Measurements from ENCODE around the gene NTM. TPM values are rescaled to one million over a fixed set of nuclear protein-coding genes. Genes with fewer than 3 reads are reported as not detected.

Gene NTM
- total RNA-seq, 1 experiment from 2014 or later: 9.9 TPM

DNA sequence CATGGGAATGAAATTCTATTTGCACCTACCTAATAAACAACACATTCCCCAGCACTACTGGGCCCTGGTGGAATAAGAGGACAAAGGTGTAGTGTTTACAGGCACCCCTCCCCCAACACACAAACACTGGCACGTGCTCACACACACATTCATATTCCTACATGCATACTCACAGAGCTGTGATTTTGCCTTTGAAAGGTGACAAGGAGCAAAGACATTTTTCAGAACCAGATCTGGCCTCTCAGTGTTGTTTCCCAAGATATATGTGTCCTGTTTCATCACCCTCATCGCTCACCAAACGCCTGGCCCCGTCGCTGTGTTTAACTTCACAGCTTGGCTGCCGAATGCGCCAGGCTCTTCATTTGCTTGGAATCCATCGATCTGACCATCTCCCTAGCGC, 292.6 kb downstream of the NTM start:
- Histone ChIP-seq H3K23me2 (ENCODE audit: insufficient read length, low read depth, low read length, poor library complexity, severe bottlenecking) (no peaks in the 10 kb centered on the region), H2BK5ac (ENCODE audit: insufficient read length, low read length) (no peak overlapping the region), H3K56ac (ENCODE audit: insufficient read length, low read depth, low read length) (no peak overlapping the region), H3K9ac (ENCODE audit: extremely low read depth, insufficient read length, low read length) (no peak overlapping the region), H4K91ac (ENCODE audit: insufficient read length, low read depth, low read length) (no peak overlapping the region), H3T11ph (ENCODE audit: low read length) (no peak overlapping the region), H3K27me3 (ENCODE audit: insufficient read depth, low read length) (no peaks in the 10 kb centered on the region), H3K79me1 (ENCODE audit: insufficient read depth, low read depth, low read length, poor library complexity, severe bottlenecking) (no peaks in the 10 kb centered on the region), H2BK12ac (ENCODE audit: insufficient read length, low read depth, low read length) (no peak overlapping the region), H3K23ac (ENCODE audit: insufficient read length, low read depth, low read length) (no peak overlapping the region), H3K18ac (ENCODE audit: insufficient read length, low read depth, low read length) (peak overlapping the region; percentile 74), H3K9me3 (ENCODE audit: control insufficient read depth, low read depth, low read length) (no peaks in the 10 kb centered on the region), H2AK5ac (ENCODE audit: insufficient read length, low read length) (no peak overlapping the region), H4K5ac (ENCODE audit: insufficient read length, low read depth, low read length) (no peak overlapping the region), H2BK15ac (ENCODE audit: low read depth, low read length) (no peak overlapping the region), H3K79me2 (ENCODE audit: insufficient read depth, low read length) (no peaks in the 10 kb centered on the region), H2BK120ac (ENCODE audit: low read depth, low read length, poor library complexity, severe bottlenecking) (no peak overlapping the region), H4K20me1 (ENCODE audit: control insufficient read depth, insufficient read depth, insufficient read length) (no peaks in the 10 kb centered on the region), H3K4me2 (ENCODE audit: insufficient read depth, insufficient read length, low read length) (no peak overlapping the region), H3K14ac (ENCODE audit: insufficient read depth, low read length) (peak overlapping the region; percentile 31; the same call in 1 of the 2 replicates), H3K27ac (ENCODE audit: insufficient read length, low read depth, low read length) (no peak overlapping the region), H4K8ac (replicated peaks; ENCODE audit: insufficient read length, low read depth, low read length) (no peak overlapping the region), H3K4me1 (ENCODE audit: insufficient read depth, low read length) (peaks cover 21% of the 10 kb centered on the region; the same call in 1 of the 2 replicates), H3K4ac (ENCODE audit: low read depth, low read length) (no peak overlapping the region), H2BK20ac (ENCODE audit: low read depth, low read length, poor library complexity, severe bottlenecking) (no peak overlapping the region), H2AFZ (ENCODE audit: low read length) (no peak overlapping the region)
- no peak for DNase-seq
- Mint-ChIP-seq H3K9me3 (no peaks in the 10 kb centered on the region; a peak in 1 of 5 replicates), H3K4me3 (no peak overlapping the region), H3K36me3 (ENCODE audit: insufficient read depth in 1 of 3, low read depth in 3 of 3) (no peaks in the 10 kb centered on the region), H3K4me1 (peaks cover 36 to 49% of the 10 kb centered on the region in 2 experiments), H3K27me3 (ENCODE audit: low read depth) (peaks cover 2% of the 10 kb centered on the region), H3K27ac (peak overlapping the region in 2 of 3 experiments; percentile 5 to 58; a peak in 1 of 7 replicates)
- WGBS (ENCODE audit: extremely low coverage, insufficient read length, low lambda C conversion rate): no CpG with 5 or more reads among the region's 9 CpGs
- TF ChIP-seq, protein P1, sequence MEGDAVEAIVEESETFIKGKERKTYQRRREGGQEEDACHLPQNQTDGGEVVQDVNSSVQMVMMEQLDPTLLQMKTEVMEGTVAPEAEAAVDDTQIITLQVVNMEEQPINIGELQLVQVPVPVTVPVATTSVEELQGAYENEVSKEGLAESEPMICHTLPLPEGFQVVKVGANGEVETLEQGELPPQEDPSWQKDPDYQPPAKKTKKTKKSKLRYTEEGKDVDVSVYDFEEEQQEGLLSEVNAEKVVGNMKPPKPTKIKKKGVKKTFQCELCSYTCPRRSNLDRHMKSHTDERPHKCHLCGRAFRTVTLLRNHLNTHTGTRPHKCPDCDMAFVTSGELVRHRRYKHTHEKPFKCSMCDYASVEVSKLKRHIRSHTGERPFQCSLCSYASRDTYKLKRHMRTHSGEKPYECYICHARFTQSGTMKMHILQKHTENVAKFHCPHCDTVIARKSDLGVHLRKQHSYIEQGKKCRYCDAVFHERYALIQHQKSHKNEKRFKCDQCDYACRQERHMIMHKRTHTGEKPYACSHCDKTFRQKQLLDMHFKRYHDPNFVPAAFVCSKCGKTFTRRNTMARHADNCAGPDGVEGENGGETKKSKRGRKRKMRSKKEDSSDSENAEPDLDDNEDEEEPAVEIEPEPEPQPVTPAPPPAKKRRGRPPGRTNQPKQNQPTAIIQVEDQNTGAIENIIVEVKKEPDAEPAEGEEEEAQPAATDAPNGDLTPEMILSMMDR (conservative IDR thresholded peaks at IDR 0.05): no peak
